Measurements from ENCODE around the gene MRPL23.
A peak's percentile ranks its signal among the peaks of the same experiment; 100 is the strongest.

Gene MRPL23

DNA sequence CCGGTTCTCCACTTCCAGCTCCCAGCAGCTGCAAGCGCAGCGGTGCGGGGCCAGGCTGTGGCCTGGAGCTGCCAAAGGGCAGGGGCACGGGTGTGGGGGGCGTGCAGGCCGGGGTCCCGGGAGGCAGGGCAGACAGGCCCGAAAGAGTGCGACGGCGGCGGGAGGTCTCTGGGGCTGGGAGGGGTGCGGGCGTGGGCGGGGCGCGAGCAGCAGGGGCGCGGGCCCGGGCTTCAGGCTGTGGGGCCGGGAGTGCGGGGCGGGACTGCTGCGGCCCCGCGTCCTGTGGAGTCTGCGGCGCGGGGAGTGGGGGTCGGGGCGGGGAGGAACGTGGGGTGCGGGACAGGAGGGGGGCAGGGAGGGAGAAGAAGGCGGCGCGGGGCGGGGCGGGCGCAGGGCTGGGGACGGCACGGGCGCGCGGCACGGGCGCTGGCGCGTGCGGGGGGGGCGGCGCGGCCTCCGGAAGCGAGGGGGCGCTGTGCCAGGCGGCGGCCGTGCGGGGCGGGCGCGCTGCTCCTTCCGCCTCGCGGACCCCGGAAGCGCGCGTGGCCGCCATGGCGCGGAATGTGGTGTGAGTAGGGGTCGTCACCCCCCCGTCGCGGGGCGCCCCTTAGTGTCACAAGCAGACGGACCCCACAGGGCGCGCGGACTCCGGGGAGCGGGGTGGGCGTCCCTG, at the start of gene MRPL23:
Gene MRPL23, plus strand, starts transcription at position 521 of the 673 bp plus-strand sequence. Its CDS starts 31 bp downstream, at position 552.
- DNase-seq, result peak in 1 of 2 donors; percentile 51

DNA sequence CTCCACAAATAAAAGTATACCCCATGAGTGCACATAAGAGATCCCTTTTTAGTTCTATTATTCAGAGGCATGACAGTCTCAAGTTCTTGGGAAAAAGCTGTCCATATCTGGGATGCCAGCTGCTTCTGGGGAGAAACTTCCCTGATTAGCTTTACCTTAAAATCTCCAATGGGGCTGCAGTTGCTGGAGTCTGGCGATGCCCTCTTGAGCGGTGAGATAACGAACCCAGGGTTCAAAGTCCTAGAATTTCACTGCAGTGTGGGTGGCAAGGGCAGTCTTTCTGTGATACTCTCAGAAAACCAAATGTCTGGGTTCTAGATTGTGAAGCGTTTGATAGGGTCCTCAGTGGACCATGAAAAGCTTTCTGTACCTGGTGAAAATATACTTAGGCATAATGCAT, 48.0 kb upstream of the MRPL23 start:
- DNase-seq, result no peak

DNA sequence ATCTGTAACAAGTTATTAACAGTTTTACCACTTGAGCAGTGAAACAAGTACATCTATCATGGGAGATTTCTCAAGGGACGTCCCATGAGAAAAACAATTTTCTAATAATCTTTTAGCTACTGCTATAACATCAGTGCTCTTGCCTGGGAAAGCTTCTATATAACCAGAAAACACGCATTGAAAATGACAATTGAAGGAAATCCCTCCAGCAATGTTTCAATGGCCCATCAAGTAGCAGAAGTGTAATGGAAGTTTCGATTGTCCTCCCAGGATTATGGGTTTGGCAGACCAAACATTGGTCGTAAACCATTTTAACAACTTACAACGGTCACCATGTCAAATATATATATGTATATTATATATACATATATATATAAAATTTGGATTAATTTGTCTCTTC, 47.4 kb upstream of the MRPL23 start:
- DNase-seq, result no peak

DNA sequence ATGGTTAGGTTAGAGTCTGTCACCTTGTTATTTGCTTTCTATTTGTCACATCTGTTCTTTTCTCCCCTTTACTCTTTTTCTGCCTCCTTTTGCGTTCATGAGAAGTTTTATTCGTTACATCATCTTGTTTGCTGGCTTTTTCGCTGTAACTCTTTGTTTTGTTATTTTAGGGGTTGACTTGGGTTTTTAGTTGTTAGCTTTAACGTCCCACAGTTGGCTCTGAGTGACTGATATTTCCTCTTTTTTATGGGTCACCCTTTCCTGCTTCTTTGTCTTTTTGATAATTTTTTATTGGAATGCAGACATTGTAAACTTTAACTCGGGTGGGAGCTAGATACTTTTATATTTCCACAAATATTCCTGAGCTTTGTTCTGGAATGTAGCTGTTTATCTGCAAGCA, 41.0 kb upstream of the MRPL23 start:
- DNase-seq, result no peak

DNA sequence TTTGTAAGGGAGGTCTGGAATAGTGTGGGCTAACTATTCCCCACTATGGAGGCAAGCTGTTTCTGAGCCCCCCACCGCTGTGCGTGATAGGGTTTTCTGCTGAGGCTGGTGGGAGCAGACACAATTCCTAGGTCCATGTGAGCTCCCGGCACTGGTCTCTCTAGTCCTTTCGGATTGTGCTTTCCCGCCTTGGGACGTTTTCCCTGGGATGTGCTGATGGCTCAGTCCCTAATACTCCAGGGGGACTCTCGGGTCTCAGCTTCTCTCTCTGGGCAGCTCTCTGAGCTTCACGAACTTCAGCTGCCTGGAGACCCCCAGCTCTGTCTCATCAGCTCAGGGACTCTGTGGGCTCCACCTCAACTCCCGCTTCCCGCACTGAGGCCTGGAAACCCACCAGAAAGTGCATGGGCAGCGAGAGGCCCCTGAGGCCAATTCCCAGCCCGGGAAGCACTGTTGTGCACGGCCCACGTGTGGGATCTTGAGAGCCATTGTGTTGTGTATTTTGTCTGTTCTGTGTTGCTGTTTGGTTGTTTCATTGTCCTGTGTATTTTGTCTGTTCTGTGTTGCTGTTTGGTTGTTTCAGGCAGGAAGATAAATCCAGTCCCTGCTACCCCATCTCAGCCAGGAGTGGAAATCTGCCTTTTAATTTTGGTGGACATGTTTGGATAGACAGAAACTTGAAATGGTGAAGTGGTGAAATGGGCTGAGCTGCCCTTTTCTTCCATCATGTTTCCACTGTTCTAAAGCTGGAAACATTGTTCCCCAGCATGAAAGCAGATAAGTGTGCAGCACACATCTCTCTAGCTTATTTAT, 40.3 kb upstream of the MRPL23 start:
- DNase-seq, result no peak

DNA sequence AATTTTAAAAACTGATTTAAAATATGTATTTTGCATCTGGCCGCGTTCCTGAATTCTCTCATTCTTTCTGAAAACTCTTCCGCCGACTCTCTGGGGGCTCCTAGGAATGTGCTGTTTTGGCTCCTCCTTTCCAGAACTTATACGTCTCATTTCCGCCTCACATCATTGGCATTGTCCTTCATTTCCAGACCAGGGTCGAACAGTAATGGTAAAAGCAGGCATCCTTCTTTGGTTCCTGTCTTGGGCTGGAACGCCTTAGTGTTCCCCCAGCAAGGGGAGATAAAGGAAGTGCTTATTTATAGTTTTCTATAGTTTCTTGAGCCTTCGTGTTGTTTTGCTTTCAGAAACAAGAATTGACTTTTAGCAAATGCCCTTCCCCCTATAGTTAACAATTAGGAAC, 38.5 kb upstream of the MRPL23 start:
- no peak for DNase-seq

DNA sequence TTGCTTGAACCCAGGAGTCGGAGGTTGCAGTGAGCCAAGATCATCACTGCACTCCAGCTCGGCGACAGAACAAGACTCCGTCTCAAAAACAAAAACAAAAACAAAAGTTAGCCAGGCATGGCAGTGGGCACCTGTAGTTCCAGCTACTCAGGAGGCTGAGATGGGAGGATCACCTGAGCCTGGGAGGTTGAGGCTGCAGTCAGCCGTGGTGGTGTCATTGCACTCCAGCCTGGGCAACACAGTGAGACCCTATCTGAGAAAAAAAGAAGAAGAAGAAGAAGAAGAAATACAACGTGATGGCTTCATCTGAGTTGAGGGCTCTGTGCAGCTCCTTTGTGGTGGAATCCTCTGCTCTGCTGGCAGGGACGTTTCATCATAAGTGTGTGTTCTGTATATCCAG, 37.6 kb upstream of the MRPL23 start:
- no peak for DNase-seq

DNA sequence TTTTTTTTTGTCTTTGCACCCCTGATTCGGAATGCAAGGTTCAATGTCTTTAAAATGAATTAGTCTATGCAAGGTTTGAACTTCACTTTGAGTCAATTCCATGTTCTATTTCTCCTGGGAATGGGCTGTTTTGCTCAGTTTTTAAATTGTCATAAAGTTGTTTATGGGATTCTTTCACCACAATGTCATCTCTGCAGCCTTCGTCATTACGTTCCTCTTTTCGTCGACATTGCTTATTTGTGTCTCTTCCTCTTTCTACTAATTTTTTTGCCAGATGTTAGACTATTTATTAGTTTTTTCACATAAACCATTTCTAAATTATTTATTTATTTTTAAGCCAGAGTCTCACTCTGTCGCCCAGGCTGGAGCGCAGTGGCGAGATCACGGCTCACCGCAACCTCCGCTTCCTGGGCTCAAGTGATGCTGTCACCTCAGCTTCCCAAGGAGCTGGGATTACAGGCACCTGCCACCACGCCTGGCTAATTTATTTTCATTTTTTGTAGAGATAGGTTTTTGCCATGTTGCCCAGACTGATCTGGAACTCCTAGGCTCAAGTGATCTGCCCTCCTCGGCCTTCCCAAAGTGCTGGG, 34.7 kb upstream of the MRPL23 start:
- no peak for DNase-seq

DNA sequence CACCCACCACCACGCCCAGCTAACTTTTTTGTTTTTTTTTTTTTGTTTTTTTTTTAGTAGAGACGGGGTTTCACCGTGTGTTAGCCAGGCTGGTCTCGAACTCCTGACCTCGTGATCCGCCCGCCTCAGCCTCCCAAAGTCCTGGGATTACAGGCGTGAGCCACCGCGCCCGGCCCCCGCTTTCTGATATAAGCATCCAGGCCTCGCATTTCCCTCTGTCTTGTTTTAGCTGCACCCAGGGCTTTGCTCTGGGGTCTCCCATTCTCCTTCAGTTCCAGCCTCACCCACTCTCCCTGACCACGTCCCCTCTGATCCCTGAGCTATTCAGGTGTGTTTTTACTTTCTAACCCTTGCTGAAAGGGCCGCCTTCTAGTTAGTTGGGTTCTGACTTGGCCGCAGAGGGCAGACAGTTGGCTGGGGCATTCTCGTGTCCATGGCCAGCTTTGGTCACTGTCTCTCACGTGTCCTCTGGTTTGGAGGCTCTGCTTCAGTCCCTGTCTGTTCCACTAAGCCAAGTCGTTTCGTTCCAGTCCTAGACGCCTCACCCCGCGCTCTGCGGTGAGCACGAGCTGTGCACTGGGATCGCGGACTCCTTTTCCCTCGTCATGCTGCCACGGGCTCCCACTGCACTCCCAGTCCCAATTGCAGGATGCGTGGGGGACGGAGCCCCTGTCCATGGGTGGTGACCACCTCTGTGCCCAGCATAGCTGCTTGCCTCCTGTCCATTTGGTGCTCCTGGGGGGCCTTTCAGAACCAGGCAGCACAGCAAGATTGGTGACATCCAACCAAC, 33.7 kb upstream of the MRPL23 start:
- DNase-seq, result no peak

DNA sequence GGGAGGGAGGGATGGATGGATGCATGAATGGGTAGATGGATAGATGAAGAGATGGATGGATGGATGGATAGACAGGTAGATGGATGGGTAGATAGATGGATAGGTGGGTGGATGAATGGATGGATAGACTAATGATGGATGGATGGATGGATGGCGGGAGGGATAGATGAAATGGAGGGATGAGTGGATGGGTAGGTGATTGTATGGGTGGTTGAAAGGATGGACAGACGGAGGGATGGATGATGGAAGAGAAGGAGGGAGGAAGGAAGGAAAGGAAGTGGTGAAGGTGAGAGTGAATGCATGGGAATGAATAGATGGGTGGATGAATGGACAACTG, 31.4 kb upstream of the MRPL23 start:
- no peak for DNase-seq

DNA sequence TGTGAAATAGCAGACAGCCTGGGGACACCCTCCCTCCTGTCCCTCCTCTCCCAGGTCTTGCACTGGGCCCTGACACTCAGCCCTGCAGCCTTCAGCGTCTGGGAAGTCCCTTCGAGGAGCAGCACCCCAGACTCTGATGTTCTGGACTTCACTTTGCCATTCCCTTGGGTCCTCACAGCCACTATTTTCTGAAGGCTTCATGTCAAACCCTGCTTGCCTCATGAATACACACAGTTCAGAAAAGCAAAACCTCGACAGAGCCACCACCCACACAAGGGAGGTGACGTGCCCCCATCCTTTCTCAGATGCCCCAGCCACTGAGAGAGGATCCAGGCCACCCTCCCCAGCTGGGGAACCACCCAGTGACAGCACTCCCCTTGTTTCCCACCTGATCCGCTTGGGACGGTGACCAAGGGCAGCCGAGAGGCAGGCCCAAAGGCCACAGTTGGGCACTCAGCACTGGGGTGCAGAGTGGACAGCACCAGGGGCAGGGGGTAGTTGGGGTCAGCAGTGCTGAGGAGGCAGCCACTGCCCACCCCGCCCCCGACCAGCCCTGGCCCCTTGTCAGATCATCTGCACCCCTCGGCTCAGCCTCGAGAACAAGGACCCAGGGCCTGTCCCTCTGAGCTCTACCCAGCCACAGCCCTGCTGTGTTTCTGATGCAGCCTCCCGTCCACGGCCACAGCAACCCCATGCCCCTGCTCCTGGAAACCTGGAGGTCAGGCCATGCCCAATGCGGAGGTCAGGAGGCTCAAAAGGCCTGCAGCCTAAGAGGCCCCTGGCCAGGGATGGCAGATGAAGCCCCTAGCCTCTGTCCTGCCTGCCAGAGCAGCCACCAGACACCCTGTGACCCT, 30.8 kb upstream of the MRPL23 start:
- no peak for DNase-seq

DNA sequence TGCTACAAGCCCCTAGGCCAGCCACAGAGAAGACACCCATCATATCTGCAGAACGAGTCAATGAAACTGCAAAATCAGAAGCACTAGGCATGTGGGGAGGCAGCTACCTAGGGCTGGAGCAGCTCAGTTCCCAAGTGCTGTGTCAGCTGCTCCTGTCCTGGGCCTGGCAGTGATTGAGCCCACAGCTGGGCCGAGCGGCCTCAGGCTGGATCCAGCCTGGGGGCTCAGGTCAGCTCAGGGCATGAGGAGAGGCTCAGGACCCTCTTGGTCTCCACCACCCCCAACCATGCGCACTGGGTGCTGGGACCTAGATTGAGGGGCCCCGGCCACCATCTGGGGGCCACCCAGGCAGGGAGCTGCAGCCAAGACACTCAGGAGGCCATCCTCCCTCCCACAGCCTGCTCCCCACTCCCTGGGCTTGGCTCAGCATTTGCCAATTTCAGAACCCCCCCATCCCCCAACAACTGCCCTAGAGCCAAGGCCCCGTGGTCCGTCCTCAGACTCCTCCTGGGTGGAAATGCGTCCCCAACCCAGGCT, 30.1 kb upstream of the MRPL23 start:
- DNase-seq, result no peak

DNA sequence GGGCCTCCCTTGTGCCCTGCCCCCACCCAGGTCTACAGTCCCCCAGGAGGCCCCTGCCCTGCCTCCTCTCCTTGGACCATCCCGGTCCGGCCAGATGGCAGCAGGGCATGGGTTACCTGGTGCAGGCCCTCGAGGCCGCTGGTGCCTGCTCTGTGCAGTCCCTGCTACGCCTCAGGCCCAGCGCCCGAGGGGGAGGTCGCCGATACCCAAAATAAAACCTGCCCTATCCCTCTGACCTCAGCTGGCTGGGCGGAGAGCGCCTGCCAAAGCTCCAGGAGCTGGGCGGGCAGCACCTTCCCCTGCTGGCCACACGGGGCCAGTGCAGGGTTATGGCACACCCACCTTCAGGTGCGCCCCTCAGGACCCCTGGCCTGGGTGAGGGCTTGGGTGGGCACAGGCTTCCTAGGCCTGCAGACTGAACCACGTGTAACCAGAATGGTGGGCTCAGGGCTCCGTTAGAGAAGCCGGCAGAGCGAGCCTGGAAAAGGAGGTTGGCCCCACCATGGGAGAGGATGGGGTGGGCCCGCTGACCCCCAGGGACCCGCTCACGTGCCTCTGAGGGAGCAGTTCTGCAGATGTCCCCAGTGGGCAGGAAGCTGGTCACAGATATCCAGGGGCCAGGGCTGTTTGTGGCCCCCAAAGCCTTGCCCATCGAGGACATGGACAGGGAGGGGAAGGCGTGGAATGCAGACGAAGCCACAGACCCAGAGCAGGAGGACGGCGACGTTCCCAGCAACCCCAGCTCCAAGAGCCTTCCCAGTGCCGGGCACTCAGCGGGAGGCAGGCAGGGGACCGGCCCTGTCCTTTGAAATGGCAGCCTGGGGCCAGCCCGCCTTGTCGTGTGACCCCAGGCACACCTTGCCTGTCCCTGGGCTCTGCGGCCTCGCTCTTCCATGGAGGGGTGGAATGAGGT, 29.4 kb upstream of the MRPL23 start:
- DNase-seq, result no peak

DNA sequence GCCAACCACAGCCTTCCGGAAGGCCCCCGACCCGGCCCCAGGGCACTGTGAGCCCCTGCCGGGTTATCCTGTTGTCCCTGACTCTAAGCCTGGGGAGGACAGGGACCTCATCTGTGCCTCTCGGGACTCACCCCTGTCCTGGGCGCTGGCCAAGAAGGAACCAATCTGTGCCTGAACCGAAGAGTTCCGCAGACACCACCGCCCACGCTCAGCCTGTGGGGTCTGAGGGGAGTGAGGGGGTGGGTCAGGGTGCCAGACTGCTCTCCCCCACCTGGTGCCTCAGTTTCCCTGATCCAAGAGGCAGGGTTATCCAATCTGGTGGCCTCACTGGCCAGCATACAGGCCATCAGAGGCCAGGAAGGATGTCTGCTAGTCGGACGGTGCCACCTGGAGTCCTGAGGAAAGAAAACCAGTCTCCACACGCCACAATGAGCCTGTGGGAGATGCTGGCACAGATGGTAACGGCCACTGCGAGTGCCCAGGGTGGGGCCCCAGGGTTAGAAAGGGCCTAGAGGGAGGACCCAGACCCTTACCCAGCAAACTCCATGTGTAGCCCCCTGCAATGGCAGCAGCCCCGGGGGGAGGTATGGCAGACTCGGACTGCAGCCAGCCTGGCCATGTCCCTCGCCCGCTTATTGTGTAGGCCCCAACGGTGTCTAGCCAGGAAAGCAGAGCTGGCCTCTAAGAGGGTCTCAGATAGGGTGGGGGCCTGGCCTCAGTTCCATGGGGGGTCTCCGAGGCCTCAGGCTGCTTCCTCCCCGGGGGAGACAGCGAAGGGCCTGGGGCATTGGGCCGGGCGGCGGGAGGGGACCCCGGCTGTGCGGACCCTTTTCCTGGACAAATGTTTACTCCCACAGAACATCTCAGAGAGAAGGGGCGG, 28.5 kb upstream of the MRPL23 start:
- no peak for DNase-seq

DNA sequence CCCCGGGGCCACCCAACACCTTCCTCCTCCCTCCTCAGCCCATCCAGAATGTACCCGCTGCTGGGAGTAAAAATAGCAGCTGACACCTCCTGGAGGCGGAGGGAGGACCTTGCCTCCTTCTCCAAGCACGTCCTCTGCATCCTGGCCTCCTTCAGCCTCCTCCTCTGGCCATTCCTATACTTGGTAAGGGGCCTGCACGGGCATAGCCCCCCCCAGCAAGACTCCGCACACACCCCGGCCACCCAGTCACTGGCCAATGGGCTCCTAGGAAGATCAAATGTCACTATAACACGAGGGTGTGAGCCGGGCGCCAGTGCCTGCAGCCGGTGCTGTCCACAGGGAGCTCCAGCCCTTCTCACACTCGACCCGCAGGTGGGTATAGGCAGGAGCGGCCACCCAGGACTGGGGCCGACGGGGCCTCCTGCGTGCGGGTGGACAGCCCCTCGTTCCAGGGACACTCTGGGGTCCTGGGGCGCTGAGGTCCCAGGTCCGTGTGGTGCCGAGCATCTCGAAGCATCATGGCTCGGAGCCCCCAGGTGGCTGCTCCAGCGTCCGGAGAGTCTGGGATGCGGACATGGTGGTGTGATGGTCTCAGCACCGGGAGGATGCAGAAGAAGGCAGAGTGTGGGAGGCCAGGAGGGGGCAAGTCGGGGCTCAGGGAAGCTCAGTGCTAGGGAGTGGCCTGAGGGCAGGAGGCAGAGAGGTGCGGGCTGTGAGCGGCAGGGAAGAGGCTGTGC, 27.6 kb upstream of the MRPL23 start, which contains the start of gene TNNT3:
Gene TNNT3, plus strand, starts transcription at position 313 of the 737 bp plus-strand sequence. CDS start 3,172 bp downstream, outside the sequence.
- DNase-seq, result no peak

DNA sequence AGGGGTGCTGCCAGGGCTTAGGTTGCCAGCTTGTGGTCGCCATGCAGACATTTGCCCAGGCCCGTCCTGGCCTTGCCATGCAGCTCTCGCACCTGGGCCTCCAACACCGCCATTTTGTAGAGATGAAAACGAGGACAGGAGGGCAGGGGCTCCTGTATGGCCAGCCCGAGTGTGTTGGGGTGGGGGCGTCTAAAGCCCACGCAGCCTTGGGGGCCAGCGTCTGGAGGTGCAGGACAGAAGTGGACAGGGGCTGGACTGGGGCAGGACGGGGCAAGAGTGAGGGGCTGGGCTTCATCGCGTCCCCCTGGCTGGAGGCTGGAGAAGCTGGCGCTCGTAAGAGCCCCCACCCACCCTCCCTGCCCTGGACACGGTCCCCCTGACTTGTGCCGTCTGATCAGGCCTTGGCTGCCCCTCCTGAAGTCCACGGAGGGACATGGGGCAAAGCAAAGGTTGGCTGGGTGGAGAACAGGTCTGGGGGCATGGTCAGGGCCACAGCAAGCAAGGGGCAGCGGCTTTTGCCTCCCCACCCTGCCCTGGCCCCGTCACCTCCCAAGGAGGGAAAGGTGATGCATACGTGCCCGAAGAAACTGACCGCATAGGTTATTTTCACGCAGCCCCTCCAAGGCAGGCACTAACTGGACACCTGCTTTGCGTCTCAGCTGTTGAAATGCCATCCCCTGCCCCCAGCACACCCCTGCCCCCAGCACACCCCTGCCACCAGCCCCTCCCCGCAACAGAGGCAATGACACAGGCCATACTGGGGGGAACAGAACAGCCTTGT, 26.8 kb upstream of the MRPL23 start:
- no peak for DNase-seq

DNA sequence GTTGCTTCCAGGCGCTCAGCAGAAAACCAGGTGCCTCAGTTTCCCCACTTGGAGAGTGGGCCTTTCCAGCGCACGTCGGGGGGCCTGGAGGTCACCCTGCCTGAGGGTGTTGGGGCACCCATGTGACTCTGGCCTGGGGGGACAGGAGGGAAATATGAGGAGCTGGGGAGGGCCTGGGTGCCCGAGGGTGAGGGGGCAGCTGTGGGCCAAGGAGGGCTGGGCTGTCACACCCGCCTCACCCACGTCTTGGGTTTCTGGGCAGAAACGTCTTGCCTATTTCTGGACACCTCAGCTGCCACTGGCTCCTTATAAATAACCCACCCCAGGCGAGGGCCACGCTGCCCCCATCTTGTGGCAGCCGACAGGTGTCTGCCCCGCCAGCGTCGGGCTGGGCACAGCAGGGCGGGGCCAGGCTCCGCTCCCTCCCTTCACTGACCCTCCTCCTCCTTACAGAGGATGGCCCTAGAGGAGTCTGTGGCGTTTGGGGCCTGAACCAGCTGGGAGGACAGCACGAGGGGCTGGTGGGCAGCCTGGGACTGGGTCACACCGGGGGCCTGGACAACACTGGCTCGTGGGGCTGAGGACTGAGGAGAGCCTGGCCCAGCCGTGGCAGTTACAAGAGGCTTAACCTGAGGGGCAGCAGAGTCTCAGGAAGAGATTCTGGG, 26.1 kb upstream of the MRPL23 start:
- DNase-seq, result no peak
